SK-N-SH (cell line): Measurements from ENCODE around the gene AHR. TPM values are rescaled to one million over a fixed set of nuclear protein-coding genes. Genes with fewer than 3 reads are reported as not detected.
"Not testable (repeated sequence)": the region's sequence is repeated elsewhere in the genome, so short reads cannot be mapped to it uniquely, and the experiment has no call there.

ENCODE experiments used
- CTCF ChIA-PET: fragments of 300-600, 350-600 bp; formaldehyde crosslinking; extraction: SDS; loops from one replicate; lab custom pipeline; 2021; lab: Yijun Ruan, JAX
- POLR2A ChIA-PET: fragments of 350-600 bp; sonication (Branson Sonifier 250); formaldehyde crosslinking; extraction: SDS; loops from one replicate; lab custom pipeline; 2020; ENCODE audit warnings: antibody characterized with exemption, inconsistent platforms; lab: Yijun Ruan, JAX
- DNase-seq: peaks from one replicate; pipeline ENCODE4 v3.0.0; 2012
- H2AFZ ChIP-seq: fragments of 200-600 bp; sonication (generic); 2 replicates; pipeline ENCODE4 v1.8.1; 2016; ENCODE audit warnings: antibody characterized with exemption, mild to moderate bottlenecking, low read depth
- H3F3A ChIP-seq: fragments of 200-600 bp; sonication (generic); replicated peaks from 2 replicates; pipeline ENCODE3; 2016; ENCODE audit warnings: antibody characterized with exemption, mild to moderate bottlenecking; ENCODE audit not compliant: insufficient read depth
- H3K27ac ChIP-seq, 2 experiments: fragments of 200-500 bp in 1 of 2; fragments of 200-600 bp in 1 of 2; sonication (Bioruptor generic) in 1 of 2; sonication (generic), shearing (Covaris generic) in 1 of 2; 2 replicates each; pipeline versions ENCODE4 v1.5.1 to v1.6.1; 2014 to 2016; ENCODE audit warnings: low read depth in 2 of 2, inconsistent platforms in 1 of 2, low read length in 1 of 2, mild to moderate bottlenecking in 1 of 2, mixed read lengths in 1 of 2
- H3K27me3 ChIP-seq: fragments of 200-600 bp; sonication (generic), shearing (Covaris generic); 2 replicates; pipeline ENCODE4 v1.6.1; 2016; ENCODE audit warnings: mixed run types; ENCODE audit not compliant: insufficient read depth
- H3K36me3 ChIP-seq, 2 experiments: fragments of 200-500 bp in 1 of 2; fragments of 200-600 bp in 1 of 2; sonication (Bioruptor generic) in 1 of 2; sonication (generic) in 1 of 2; replicated peaks in 1 of 2; 2 replicates each; pipeline versions ENCODE3 to v1.5.1; 2014 to 2016; ENCODE audit warnings: low read length in 1 of 2, mild to moderate bottlenecking in 1 of 2; ENCODE audit not compliant: insufficient read depth in 2 of 2, control insufficient read depth in 1 of 2
- H3K4me1 ChIP-seq, 2 experiments: fragments of 200-500 bp in 1 of 2; fragments of 200-600 bp in 1 of 2; sonication (Bioruptor generic) in 1 of 2; sonication (generic), shearing (Covaris generic) in 1 of 2; 2 replicates each; pipeline versions ENCODE4 v1.5.1 to v1.6.1; 2014 to 2016; ENCODE audit warnings: low read depth in 1 of 2, low read length in 1 of 2, mixed run types in 1 of 2; ENCODE audit not compliant: insufficient read depth in 2 of 2, control insufficient read depth in 1 of 2
- H3K4me2 ChIP-seq: fragments of 200-600 bp; sonication (generic), shearing (Covaris generic); 2 replicates; pipeline ENCODE4 v1.6.1; 2017; ENCODE audit warnings: mixed run types
- H3K4me3 ChIP-seq, 2 experiments: fragments of 200-500 bp in 1 of 2; fragments of 200-600 bp in 1 of 2; sonication (Bioruptor generic) in 1 of 2; sonication (generic), shearing (Covaris generic) in 1 of 2; 2 replicates each; pipeline versions ENCODE4 v1.5.1 to v1.8.1; 2014 to 2016; ENCODE audit warnings: low read depth in 2 of 2, inconsistent platforms in 1 of 2, low read length in 1 of 2, mild to moderate bottlenecking in 1 of 2, mixed read lengths in 1 of 2, moderate library complexity in 1 of 2
- H3K79me2 ChIP-seq: fragments of 200-600 bp; sonication (generic); 2 replicates; pipeline ENCODE4 v1.8.1; 2017; ENCODE audit warnings: mild to moderate bottlenecking; ENCODE audit not compliant: insufficient read depth
- H3K9ac ChIP-seq: fragments of 200-600 bp; sonication (generic); 2 replicates; pipeline ENCODE4 v1.6.1; 2017; ENCODE audit warnings: mixed run types
- H3K9me2 ChIP-seq: fragments of 200-600 bp; sonication (generic); 2 replicates; pipeline ENCODE4 v1.6.1; 2017; ENCODE audit warnings: mixed run types
- H3K9me3 ChIP-seq: fragments of 200-600 bp; sonication (generic); 2 replicates; pipeline ENCODE4 v1.6.1; 2017; ENCODE audit warnings: mixed run types, mild to moderate bottlenecking, moderate library complexity
- H4K20me1 ChIP-seq: fragments of 200-600 bp; sonication (generic); 2 replicates; pipeline ENCODE4 v1.6.1; 2017; ENCODE audit warnings: mild to moderate bottlenecking, mixed run types; ENCODE audit not compliant: insufficient read depth
- MEF2A ChIP-seq: IDR thresholded peaks from 2 replicates; pipeline ENCODE4 v1.4.0; 2012; ENCODE audit warnings: low read depth, borderline replicate concordance
- NRF1 ChIP-seq: IDR thresholded peaks from 2 replicates; pipeline ENCODE4 v1.6.1; 2012; ENCODE audit warnings: low read depth, mild to moderate bottlenecking, low read length
- USF2 ChIP-seq: fragments of 150-350 bp; IDR thresholded peaks from 2 replicates; pipeline ENCODE4 v1.6.1; 2017; ENCODE audit warnings: antibody characterized with exemption, low read length, low read depth, borderline replicate concordance
- WGBS: methylation state at CpG from one replicate; pipeline ENCODE4 v1.1.6; 2017; ENCODE audit warnings: low lambda C conversion rate; 5-methylcytosine and 5-hydroxymethylcytosine counted together
- polyA plus RNA-seq, 3 experiments: library from polyadenylated mRNA; depleted of rRNA; stranded (reverse); fragments of >200 nt; gene quantifications; 2 replicates each; pipeline ENCODE4 v1.2.3, GENCODE V29; 2012
- small RNA-seq, 7 experiments: library from RNA; depleted of rRNA; stranded (forward); fragments of <200 nt; gene quantifications; one replicate each; pipeline ENCODE3, GENCODE V24; 2012

AHR gene
- polyA plus RNA-seq, 1 of the 3 experiments (the other 2 are of a cell fraction) = not detected

DNA sequence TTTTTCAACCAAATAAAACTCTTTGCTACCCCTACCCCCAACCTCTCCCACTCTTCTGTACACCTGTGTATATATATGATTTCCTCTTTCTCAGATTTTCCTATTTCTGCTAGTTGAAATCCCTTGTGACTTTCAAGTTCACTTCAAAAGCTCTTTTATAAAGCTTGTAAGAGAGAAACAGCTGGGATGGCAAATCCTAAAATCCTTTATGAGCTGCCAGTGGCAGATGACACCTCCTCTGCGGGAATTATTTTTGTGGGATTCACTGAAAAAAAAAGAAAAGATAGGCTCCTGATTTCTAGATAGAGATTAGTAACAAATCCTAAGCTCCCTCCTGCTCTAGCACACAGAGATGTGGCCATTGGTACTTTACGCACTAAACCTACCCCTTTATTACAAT lies 92.9 kb downstream of the AHR start:
- Histone ChIP-seq H3K27ac (no peak overlapping the region), H3K9me3 (peaks cover 4% of the 10 kb centered on the region; the same call in 1 of the 2 replicates), H3F3A (no peaks in the 10 kb centered on the region), H3K9me2 (no peaks in the 10 kb centered on the region), H3K4me2 (no peak overlapping the region), H3K79me2 (no peaks in the 10 kb centered on the region), H3K4me1 (no peaks in the 10 kb centered on the region; a peak in 1 of 4 replicates), H3K36me3 (no peaks in the 10 kb centered on the region), H2AFZ (no peak overlapping the region), H3K27me3 (peaks cover 34% of the 10 kb centered on the region; the same call in 1 of the 2 replicates), H3K4me3 (no peak overlapping the region), H3K9ac (no peak overlapping the region), H4K20me1 (no peaks in the 10 kb centered on the region)
- TF ChIP-seq USF2 = no peak
- CTCF ChIA-PET = interaction anchor here (0.6 kb wide), 1 partner anchor 93 kb away, joined by 3 read pairs; the partner anchor contains the start of gene AHR
- 18% methylated on average over 2 of the region's 2 CpGs for WGBS
- DNase-seq = no peak
- POLR2A ChIA-PET = no interaction called here

DNA sequence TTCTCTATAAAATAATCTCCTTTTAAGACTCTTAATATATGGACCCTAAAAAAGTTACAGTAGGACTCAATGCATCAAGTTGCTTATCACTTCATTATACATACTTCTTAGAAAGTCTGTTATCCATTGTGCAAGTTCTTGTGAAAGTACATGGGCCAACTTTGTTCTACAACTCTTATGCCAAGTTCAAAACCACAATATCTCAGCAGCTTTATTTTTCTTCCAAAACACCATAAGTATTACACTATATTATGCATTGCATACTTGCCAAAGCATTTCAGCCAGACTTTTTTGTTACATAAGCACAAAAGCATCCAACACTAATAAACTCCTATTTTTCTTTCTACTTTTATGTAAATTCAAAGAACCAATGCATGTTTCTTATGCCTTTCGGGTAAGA lies 94.4 kb downstream of the AHR start:
- H3K27ac ChIP-seq = no peak overlapping the region
- H3F3A ChIP-seq = no peaks in the 10 kb centered on the region
- H3K27me3 ChIP-seq = peaks cover 34% of the 10 kb centered on the region; the same call in 1 of the 2 replicates
- H3K4me1 ChIP-seq = no peaks in the 10 kb centered on the region; a peak in 1 of 4 replicates
- POLR2A ChIA-PET = no interaction called here
- no peak overlapping the region for H3K4me2 ChIP-seq
- TF ChIP-seq MEF2A (no peak), NRF1 (no peak)
- no peaks in the 10 kb centered on the region for H4K20me1 ChIP-seq
- WGBS = 6% methylated on average over 1 of the region's 1 CpG
- CTCF ChIA-PET = no interaction called here
- no peaks in the 10 kb centered on the region for H3K9me2 ChIP-seq
- H3K9ac ChIP-seq = no peak overlapping the region
- H3K36me3 ChIP-seq = no peaks in the 10 kb centered on the region
- no peak overlapping the region for H3K4me3 ChIP-seq
- H3K9me3 ChIP-seq = peaks cover 4% of the 10 kb centered on the region; the same call in 1 of the 2 replicates
- no peaks in the 10 kb centered on the region for H3K79me2 ChIP-seq
- DNase-seq = no peak
- no peak overlapping the region for H2AFZ ChIP-seq

- H3K9me3 ChIP-seq, H3K4me3 ChIP-seq, H4K20me1 ChIP-seq, H3K79me2 ChIP-seq, H3K4me1 ChIP-seq, H3K4me2 ChIP-seq, POLR2A ChIA-PET, H3F3A ChIP-seq, H3K36me3 ChIP-seq, DNase-seq, H2AFZ ChIP-seq, H3K27ac ChIP-seq, CTCF ChIA-PET, H3K9me2 ChIP-seq, H3K9ac ChIP-seq: not testable (repeated sequence)
- 5% methylated on average over 4 of the region's 4 CpGs for WGBS
- peaks cover 36% of the 10 kb centered on the region; the same call in 1 of the 2 replicates for H3K27me3 ChIP-seq
Measured at GRCh38 chr7:17394563-17394962, 96.1 kb downstream of the AHR start.

Small RNA genes lying within 50 kb of the gene (small RNA-seq; reads per million reads assigned to genes)
- 0 reads per million in 7 experiments for gene RF00092
